VCaP (cell line): Measurements from ENCODE around the gene ENAH.

Experiments
- H3K27ac ChIP-seq: fragments of 450-650 bp; 2 replicates; pipeline ENCODE4 v1.5.1; 2017
- CTCF ChIP-seq: fragments of 450-650 bp; conservative IDR thresholded peaks from 2 replicates; pipeline ENCODE4 v1.5.1; 2017; ENCODE audit warnings: mild to moderate bottlenecking, moderate library complexity

Gene ENAH

GRCh38 chr1:225545649-225546048, 107.3 kb downstream of the ENAH start:
- TF ChIP-seq CTCF = no peak
- no peak overlapping the region for H3K27ac ChIP-seq

GRCh38 chr1:225544924-225545323, 108.0 kb downstream of the ENAH start:
- peak overlapping the region; percentile 50 for H3K27ac ChIP-seq
- no peak for TF ChIP-seq CTCF

GRCh38 chr1:225544263-225544662, 108.7 kb downstream of the ENAH start:
- peak overlapping the region; percentile 50 for H3K27ac ChIP-seq
- no peak for TF ChIP-seq CTCF

- TF ChIP-seq CTCF = no peak
- peak overlapping the region; percentile 50 for H3K27ac ChIP-seq
Measured at GRCh38 chr1:225543350-225543749, 109.6 kb downstream of the ENAH start.

- TF ChIP-seq CTCF = no peak
- no peak overlapping the region for H3K27ac ChIP-seq
Measured at GRCh38 chr1:225541383-225541782, 111.5 kb downstream of the ENAH start.

GRCh38 chr1:225539575-225539974, 113.3 kb downstream of the ENAH start:
- no peak for TF ChIP-seq CTCF
- no peak overlapping the region for H3K27ac ChIP-seq

- TF ChIP-seq CTCF = no peak
Measured at GRCh38 chr1:225539069-225539468, 113.9 kb downstream of the ENAH start.

More at GRCh38 chr1:225539069-225539468, 113.9 kb downstream of the ENAH start:
- H3K27ac ChIP-seq = no peak overlapping the region
